HG03097 (cell line): Measurements from ENCODE around the gene FAM193B.

Source experiments
- ATAC-seq: cut with Tn5 transposase; IDR thresholded peaks from one replicate; pipeline ENCODE4 v1.9.1; 2021; ENCODE audit not compliant: unreplicated experiment, low FRiP score

Gene FAM193B

GRCh38 chr5:177503351-177504085, 50.8 kb downstream of the FAM193B start:
- ATAC-seq: no peak

- no peak for ATAC-seq
Observed at GRCh38 chr5:177502886-177503285, 51.5 kb downstream of the FAM193B start.

DNA sequence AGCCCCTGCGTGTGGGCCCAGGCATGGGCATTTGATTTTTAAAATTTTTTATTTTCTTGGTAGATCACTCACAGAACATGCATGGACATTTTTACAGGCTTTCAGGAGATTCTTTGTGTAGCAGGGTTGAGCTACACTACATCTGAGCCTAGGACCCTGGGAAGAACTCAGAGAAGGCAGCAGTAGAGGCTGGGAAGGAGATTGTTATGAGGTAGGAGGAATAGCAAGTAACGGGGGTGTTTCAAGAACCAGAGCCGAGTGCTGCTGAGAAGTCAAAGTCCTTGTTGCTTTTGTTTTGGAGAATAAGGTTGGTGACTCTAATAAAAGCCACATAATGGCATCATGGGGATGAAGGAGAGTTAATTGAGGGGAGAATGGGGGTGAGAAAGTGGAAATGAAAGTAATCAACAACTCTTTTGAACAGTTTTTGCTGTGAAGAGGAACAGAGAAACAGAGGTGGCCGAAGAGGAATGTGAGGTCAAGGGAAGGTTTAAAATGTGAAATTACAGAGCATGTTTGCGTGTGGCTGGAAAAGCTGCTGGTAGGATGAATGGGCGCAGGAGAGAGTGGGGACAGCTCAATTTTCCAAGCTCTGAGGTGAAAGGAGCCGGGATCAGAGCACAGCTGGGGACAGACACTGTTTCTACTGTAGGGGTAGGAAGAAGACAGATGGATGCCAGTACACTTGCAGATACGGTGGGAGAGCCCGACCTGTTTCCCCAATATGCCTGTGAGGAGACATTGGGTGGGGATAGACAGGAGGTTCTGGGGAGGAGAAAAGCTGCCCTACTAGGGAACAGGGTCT, 52.3 kb downstream of the FAM193B start:
- ATAC-seq: no peak

- ATAC-seq: no peak
Observed at GRCh38 chr5:177500685-177501522, 53.5 kb downstream of the FAM193B start.

GRCh38 chr5:177499842-177500241, 54.5 kb downstream of the FAM193B start:
- no peak for ATAC-seq

GRCh38 chr5:177498013-177498787, 56.2 kb downstream of the FAM193B start:
- no peak for ATAC-seq

DNA sequence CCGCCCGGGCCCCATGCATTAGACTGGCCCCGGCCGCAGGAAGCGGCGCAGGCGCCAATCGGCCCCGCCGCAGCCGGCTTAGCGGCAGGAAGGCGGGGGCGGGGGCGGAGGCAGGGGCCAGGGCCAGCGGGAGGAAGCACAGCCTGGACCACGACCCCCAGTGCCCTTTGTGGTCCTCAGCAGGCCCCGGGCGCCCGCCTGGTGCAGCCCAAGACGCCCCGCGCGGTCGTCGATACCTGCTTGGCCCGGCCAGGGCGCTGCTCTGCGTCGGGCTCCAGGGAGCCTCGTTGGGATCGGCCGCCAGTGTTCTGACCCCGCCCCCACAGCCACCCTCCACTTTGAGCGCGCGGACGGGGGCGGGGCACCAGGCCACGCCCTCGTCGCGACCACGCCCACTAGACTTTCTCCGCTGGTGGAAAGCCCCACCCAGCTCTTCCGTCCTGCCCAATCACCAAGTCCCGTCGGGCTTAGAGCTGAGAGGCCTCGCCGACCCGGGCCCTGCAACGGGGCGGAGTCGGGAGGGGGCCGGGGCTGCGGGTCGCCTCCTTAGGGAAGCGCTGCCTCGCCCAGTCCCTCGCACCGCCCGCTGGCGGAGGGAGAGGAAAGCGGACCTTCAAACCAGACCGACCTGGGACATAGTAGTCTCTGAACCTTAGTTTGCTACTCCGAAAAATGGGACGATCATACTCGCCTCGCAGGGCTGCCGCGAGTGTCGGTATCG, 56.9 kb downstream of the FAM193B start, which contains the start of gene PDLIM7:
PDLIM7 (minus strand) TSS at position 313 of the 721 bp plus-strand sequence. CDS start 1,092 bp downstream, outside the sequence.
- peak; percentile 64 for ATAC-seq

GRCh38 chr5:177496727-177497291, 57.6 kb downstream of the FAM193B start:
- ATAC-seq: no peak

GRCh38 chr5:177496070-177496726, 58.2 kb downstream of the FAM193B start:
- no peak for ATAC-seq

DNA sequence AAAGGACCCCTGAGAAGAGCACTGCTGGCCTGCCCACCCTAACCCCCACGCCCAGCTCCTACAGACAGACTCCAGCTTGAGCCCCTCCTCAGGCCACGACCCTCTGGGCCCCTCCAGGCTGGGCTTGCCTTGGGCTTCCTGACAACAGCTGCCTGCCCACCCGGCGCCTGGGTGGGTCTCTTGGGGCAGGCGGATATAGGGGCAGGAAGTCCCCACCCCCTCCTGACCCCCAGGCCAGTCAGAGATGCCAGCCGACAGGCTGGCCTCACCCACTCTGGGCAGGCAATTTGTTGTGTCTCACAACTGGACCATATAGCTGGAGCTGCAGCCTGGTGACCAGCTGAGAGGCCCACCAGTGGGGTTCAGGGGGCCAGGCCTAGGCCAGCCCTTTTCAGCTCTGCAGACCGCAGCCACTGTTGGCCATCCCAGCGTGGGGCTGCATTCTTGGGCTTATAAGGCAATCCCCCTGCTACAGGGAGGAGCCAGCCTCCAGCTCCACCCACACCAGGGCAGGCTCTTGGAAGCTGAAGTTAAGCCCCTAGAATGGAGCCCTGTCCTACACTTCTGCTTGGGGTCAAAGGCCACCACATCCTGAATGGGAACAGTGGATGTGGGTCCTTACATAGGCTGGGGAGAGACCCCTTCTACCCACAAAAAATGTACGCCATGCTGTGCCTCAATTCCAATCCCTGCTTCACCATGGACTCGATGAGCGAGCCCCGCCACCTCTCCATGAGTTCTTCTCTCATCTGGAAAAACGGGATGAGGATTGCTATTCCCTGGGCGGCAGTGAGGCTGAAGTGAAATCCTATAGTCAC, 58.9 kb downstream of the FAM193B start:
- no peak for ATAC-seq

DNA sequence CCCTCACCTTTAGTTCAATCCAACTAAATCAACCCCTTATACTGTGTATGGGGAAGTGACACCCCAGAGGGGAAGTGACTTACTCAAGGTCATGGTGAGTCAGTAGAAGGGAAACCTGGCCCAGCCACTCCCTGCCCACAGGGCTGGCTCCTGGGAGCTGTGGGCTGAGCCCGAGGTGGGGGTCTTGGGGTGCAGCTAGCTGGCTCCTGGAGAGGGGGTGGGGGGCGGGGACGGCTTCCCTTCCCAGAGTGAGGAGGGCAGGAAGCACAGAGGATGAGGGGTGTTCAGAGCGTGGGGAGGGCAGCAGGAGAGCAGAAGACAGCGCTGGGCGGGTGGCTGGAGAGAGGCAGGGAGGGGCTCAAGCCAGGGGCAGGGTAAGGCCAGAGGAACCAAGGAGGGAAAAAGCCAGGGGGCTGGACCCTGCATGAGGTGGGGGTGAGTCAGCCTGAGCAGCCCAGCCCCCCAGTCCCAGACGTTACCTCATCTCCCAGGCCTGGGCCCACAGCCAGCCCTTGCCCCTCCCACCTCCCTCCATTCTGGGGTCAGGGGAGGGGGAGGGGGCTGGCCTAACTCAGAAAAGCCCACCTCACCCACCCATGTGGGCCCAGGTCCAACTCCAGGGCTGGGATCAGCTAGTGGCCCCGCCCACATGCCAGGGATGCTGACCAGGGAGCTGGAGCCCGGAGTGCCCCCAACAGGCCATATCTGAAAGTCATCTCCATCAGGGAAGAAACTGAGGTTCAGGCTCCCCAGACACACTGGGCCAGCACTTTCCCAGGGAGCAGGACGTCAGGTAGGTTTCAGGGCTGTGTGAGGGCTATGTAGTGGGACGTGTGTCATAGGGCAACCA, 59.8 kb downstream of the FAM193B start:
- no peak for ATAC-seq

DNA sequence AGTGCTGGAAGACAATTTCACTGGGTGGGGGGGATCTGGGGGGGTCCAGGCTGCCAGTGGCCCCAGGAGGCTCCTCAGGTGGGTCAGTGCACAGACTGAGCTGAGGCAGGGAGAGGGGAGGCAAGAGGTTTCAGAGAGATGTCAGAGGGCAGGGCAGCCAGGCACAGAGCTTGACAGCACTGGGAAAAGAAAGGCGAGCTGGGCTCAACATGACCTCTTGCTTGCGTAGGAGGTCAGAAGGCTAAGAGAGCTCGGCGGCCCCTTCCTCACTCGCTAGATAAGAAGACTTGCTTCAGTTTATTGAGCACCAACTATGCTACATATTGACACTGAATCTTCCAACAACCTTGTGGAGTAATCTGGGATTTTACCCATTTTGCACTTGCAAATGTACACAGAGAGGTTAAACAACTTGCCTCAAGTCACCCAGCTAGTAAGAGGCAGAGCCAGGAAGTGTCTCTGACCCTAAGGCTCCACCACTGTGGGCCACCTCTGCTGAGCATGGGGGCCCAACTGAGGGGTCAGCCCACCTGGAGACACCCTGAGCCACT, 60.5 kb downstream of the FAM193B start:
- no peak for ATAC-seq

DNA sequence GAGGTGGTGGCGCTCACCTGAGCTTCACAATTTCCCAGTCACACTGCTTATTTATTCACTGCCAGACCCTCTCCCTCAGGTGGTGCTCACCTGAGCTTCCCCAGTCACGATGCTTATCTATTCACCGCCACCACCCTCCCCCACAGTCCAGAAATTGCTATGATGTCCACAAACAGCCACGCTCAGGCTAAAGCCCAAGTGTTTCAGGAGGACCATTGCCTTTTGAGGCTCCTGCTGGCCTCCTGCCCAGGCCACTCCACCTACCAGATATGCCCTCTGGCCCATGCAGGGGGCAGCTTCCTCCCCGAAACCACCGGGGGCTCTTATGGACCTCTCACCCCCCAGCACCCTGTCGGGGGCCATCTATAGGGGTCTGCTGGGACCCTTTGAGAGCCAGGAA, 61.5 kb downstream of the FAM193B start:
- no peak for ATAC-seq

DNA sequence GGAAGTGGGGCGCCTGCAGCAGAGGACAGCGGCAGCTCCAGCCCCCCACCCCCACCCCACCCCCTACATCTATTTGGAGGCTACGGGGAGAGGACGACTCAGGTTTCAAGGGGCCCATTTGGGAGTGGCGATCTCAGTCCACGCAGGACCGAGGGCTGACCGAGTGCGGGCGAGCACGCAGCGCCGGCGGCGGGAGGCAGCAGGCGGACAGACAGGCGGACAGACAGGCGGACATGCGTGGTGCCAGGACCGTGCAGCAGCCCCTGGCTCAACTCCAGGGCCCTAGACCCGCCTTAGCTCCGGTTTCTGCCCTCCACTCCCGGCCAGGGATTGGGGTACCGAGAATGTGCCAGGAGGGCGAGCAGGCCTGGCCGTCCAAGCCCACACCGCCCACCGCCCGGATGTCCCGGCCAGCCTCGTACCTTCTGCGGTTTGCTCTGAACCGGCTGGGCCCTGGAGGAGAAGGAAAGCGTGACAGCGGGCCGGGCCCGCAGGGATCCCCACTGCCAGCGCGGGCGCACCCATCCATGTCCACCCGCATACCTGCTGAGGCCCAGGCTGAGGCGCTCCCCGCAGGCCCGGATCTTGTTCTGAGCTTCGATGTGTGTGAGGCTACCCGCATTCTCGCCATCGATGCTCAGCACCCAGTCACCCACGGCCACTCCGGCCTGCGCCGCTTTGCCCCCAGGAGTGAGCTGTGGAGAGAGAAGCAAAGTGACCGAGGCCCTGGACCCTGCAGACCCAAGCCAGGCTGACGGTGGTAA, 62.2 kb downstream of the FAM193B start:
- no peak for ATAC-seq

DNA sequence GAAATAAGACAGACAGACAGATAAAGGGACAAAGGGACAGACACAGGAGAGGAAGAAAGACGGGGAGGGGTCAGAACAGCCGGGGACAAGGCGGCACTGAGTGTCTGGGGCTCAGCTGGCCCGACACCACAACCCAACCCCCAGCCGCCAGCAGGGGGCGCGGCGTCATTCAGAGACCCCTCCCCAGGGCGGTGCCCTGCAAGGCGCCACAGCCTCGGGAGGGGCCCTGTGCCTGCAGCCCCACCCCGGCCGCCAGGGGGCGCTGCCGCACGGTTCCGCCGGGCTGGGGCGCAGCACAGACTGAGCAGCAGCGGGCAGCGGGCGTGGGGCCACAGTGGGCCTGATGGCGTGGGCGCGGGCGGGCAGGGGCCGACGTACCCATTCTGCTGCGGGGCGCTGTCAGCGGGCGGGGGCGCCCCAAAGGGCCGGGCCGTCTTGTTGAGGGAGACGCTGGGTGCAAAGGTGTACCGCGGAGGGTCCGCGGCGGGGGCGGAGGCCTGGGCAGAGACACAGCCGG, 62.9 kb downstream of the FAM193B start:
- no peak for ATAC-seq

DNA sequence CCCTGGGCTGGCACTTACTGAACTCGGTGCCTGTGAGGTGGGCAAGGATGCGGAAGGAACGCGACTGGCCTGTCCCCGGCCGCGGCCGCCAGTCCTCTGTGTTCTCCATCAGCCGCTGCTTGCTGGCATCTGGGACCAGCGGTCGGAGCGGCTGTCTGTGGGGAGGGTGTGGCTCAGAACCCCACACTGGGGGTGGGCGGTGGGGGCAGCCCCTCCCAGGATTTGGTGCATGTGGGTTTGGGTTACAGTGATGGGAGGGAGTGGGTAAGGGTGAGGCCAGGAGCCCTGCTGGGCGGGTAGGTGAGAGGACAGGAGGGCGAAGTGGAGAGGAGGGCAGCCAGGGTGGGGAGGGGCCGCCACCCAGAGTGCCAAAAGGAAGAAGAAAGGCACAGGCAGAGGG, 63.4 kb downstream of the FAM193B start:
- ATAC-seq: no peak
